ENCODE data around the gene SDK1. TPM values are rescaled to one million over a fixed set of nuclear protein-coding genes. Genes with fewer than 3 reads are reported as not detected.

The SDK1 gene
- total and polyA plus RNA-seq, 2 of the 8 experiments (the other 6 are each of a cell fraction or from before 2014, with no cell fraction given): 3.3 to 7.2 TPM

GRCh38 chr7:4151524-4151923, 850.5 kb downstream of the SDK1 start:
- no peak overlapping the region for H4K8ac ChIP-seq (ENCODE audit: extremely low read depth, insufficient read depth, low read length)
- H2BK15ac ChIP-seq (ENCODE audit: low read length): no peak overlapping the region
- no peak for FAIRE-seq
- no peak for TF ChIP-seq BRCA1 (IDR thresholded peaks at IDR 0.05; ENCODE audit: low read depth, low read length)
- TF ChIP-seq YY1 (IDR thresholded peaks at IDR 0.05; ENCODE audit: low read depth, low read length): no peak
- no peak for TF ChIP-seq SP2 (IDR thresholded peaks at IDR 0.05; ENCODE audit: low read length)
- no peak for TF ChIP-seq ZNF274 (IDR thresholded peaks at IDR 0.05; ENCODE audit: borderline replicate concordance, extremely low read depth, low read length)
- TF ChIP-seq CHD2 (IDR thresholded peaks at IDR 0.05; ENCODE audit: low read length): no peak
- TF ChIP-seq SAP30 (IDR thresholded peaks at IDR 0.05; ENCODE audit: insufficient read depth, insufficient replicate concordance, low read length): no peak
- no peak for TF ChIP-seq GTF2F1 (IDR thresholded peaks at IDR 0.05; ENCODE audit: borderline replicate concordance, low read depth, low read length)
- no peak for TF ChIP-seq SIN3A (conservative IDR thresholded peaks at IDR 0.05 in 1 of 2, IDR thresholded peaks at IDR 0.05 in 1 of 2; ENCODE audit: low read depth in 1 of 2, low read length in 2 of 2)

More at GRCh38 chr7:4151524-4151923, 850.5 kb downstream of the SDK1 start:
- Histone ChIP-seq H3K4me2 (ENCODE audit: insufficient read depth in 1 of 2, low read depth in 2 of 2, low read length in 2 of 2) (no peak overlapping the region), H3K36me3 (ENCODE audit: control insufficient read depth in 2 of 4, insufficient read depth in 4 of 4, low read length in 3 of 4) (no peaks in the 10 kb centered on the region), H3K9ac (replicated peaks in 1 of 4; ENCODE audit: extremely low read depth in 1 of 4, low read depth in 3 of 4, low read length in 3 of 4) (no peak overlapping the region), H3K4me1 (replicated peaks in 1 of 4; ENCODE audit: control insufficient read depth in 3 of 4, insufficient read depth in 4 of 4, low read length in 3 of 4) (no peaks in the 10 kb centered on the region; a peak in 1 of 7 replicates), H2AK5ac (ENCODE audit: low read depth, low read length) (no peak overlapping the region), H2BK120ac (replicated peaks; ENCODE audit: low read depth, low read length) (no peak overlapping the region), H3K4ac (replicated peaks; ENCODE audit: insufficient read length, low read depth, low read length) (no peak overlapping the region), H2BK20ac (ENCODE audit: low read length) (no peak overlapping the region; the same call in 1 of the 2 replicates), H3K9me3 (ENCODE audit: insufficient read depth in 2 of 2, low read depth in 1 of 2, low read length in 1 of 2) (no peaks in the 10 kb centered on the region), H3K18ac (ENCODE audit: extremely low read depth, low read length) (no peak overlapping the region), H3K79me2 (ENCODE audit: control insufficient read depth in 1 of 2, insufficient read depth in 2 of 2, low read length in 2 of 2) (no peaks in the 10 kb centered on the region), H4K20me1 (replicated peaks in 1 of 2; ENCODE audit: control insufficient read depth in 1 of 2, insufficient read depth in 2 of 2, low read length in 2 of 2) (no peaks in the 10 kb centered on the region), H2BK5ac (ENCODE audit: low read depth, low read length) (no peak overlapping the region), H3K79me1 (ENCODE audit: low read depth, low read length) (no peaks in the 10 kb centered on the region), H3K27ac (ENCODE audit: low read depth, low read length) (no peak overlapping the region), H3K14ac (ENCODE audit: insufficient read length) (no peak overlapping the region), H3K56ac (replicated peaks; ENCODE audit: insufficient read length, low read depth, low read length) (no peak overlapping the region), H4K91ac (replicated peaks; ENCODE audit: insufficient read length, low read length) (no peak overlapping the region), H2AFZ (ENCODE audit: low read length) (no peak overlapping the region), H3K23me2 (ENCODE audit: low read depth, low read length) (no peaks in the 10 kb centered on the region), H3K23ac (ENCODE audit: insufficient read length) (no peak overlapping the region), H3K27me3 (replicated peaks in 1 of 4; ENCODE audit: control insufficient read depth in 3 of 4, extremely low read depth in 1 of 4, insufficient read depth in 3 of 4, low read length in 3 of 4) (no peaks in the 10 kb centered on the region), H2BK12ac (ENCODE audit: low read depth, low read length) (no peak overlapping the region), H3K4me3 (ENCODE audit: extremely low read depth in 1 of 4, insufficient read depth in 2 of 4, low read depth in 3 of 4, low read length in 4 of 4) (no peak overlapping the region), H4K5ac (ENCODE audit: insufficient read length, low read depth, low read length) (no peak overlapping the region)
- CTCF ChIA-PET (ENCODE audit: partially characterized antibody): interaction anchor here (1.5 to 1.8 kb wide), 2 partner anchors 17 to 23 kb away, joined by 3 to 5 read pairs; no protein-coding TSS in a partner anchor
- 98% methylated on average over 10 of the region's 10 CpGs; no CpG with 5 or more reads in 1 of the 2 experiments for WGBS, 2 experiments (ENCODE audit: extremely low coverage in 1 of 2, insufficient coverage in 1 of 2, insufficient read length in 1 of 2, insufficient replicate concordance in 2 of 2, low coverage in 1 of 2, low lambda C conversion rate in 2 of 2, missing lambda C conversion rate in 1 of 2)
- DNase-seq (ENCODE audit: low read depth in 1 of 2, low spot score in 2 of 2): no peak
- POLR2A ChIA-PET (ENCODE audit: partially characterized antibody): no interaction called here
